ENCODE data around the gene ZNF626.
"Not testable (repeated sequence)": the region's sequence is repeated elsewhere in the genome, so short reads cannot be mapped to it uniquely, and the experiment has no call there.

DNA sequence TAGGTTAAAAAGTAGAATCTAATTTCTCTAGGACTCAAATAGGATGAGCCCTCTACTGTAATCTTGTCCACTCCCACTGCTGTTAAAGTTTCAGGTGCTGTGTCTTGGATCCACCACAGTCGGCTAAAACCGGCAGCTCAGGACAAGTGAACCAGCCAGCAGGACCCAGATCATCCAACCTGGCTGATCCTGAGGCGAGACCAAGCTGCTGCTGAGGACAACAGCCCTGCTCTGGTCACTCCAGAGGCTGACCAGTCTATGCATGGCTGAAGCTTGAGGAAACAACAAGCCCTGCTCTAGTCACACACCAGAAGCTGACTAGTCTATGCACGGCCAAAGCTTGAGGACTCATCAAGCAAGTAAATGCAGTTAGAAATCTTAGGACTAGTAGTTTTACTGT is 46.4 kb downstream of the ZNF626 start:
- TF ChIP-seq EZH2 (IDR thresholded peaks at IDR 0.05; ENCODE audit: borderline replicate concordance); EZH2phosphoT487 (IDR thresholded peaks at IDR 0.05; ENCODE audit: low read depth, severe bottlenecking, unreplicated experiment): not testable (repeated sequence)
- TF ChIP-seq, protein P1, sequence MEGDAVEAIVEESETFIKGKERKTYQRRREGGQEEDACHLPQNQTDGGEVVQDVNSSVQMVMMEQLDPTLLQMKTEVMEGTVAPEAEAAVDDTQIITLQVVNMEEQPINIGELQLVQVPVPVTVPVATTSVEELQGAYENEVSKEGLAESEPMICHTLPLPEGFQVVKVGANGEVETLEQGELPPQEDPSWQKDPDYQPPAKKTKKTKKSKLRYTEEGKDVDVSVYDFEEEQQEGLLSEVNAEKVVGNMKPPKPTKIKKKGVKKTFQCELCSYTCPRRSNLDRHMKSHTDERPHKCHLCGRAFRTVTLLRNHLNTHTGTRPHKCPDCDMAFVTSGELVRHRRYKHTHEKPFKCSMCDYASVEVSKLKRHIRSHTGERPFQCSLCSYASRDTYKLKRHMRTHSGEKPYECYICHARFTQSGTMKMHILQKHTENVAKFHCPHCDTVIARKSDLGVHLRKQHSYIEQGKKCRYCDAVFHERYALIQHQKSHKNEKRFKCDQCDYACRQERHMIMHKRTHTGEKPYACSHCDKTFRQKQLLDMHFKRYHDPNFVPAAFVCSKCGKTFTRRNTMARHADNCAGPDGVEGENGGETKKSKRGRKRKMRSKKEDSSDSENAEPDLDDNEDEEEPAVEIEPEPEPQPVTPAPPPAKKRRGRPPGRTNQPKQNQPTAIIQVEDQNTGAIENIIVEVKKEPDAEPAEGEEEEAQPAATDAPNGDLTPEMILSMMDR (IDR thresholded peaks at IDR 0.05; ENCODE audit: poor library complexity): not testable (repeated sequence)
